ENCODE measurements around the gene CABLES2.
A peak's percentile ranks its signal among the peaks of the same experiment; 100 is the strongest.

CABLES2 gene

GRCh38 chr20:62339647-62340062, 67.4 kb downstream of the CABLES2 start:
- DNase-seq (ENCODE audit: low spot score): peak; percentile 83
- no peak for TF ChIP-seq CTCF (IDR thresholded peaks at IDR 0.05; ENCODE audit: extremely low read depth, missing control alignments)
